ENCODE data around the gene TOP3B.
"Not testable (repeated sequence)": the region's sequence is repeated elsewhere in the genome, so short reads cannot be mapped to it uniquely, and the experiment has no call there.

Gene TOP3B

DNA sequence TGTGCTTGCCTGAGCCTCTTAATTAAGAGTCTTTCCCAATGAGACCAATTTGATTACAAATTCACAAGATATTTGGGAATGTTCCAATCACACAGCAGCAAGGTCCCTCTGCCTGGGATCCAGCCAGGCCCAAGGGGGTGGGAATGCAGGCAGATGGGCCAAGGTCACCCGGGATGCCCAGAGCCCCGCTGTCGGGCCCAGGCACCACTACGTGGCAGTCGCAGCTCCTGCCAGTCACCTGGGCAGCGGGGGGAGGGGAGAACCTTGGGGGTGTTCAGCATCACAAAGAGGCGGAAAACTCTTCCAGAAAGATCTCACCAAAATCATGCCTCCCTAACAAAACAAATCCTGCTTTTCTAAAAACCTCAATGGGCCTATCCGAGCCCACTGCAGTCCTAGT, 60.9 kb downstream of the TOP3B start:
- DNase-seq: no peak

DNA sequence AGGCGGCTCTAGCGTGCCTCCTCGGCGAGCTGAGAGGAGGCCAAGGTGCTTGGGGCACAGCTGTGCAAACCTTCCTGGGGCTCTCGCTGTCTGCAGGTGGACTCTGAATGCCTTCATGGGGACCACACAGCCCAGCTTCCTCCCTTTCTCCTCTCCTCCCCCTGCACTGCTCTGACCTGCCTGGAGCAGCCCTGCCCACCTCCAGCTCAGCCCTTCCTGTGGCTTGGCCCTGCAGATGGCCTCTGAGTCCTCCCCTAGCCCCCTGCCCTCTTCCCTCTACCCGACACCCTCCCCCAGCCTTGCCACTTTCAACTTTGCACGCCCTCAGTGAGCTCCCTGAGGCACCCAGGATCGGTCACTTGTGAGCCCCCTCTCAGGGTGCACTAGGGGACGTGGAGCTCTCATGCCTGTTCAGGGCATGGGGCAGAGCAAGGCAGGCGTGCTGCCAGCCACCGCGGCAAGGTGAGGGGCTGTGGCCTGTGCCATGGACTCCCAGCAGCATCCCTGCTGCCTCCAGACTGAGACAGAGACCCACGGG, 61.3 kb downstream of the TOP3B start:
- no peak for DNase-seq

- no peak for DNase-seq
Observed at GRCh38 chr22:21920341-21921183, 62.0 kb downstream of the TOP3B start.

DNA sequence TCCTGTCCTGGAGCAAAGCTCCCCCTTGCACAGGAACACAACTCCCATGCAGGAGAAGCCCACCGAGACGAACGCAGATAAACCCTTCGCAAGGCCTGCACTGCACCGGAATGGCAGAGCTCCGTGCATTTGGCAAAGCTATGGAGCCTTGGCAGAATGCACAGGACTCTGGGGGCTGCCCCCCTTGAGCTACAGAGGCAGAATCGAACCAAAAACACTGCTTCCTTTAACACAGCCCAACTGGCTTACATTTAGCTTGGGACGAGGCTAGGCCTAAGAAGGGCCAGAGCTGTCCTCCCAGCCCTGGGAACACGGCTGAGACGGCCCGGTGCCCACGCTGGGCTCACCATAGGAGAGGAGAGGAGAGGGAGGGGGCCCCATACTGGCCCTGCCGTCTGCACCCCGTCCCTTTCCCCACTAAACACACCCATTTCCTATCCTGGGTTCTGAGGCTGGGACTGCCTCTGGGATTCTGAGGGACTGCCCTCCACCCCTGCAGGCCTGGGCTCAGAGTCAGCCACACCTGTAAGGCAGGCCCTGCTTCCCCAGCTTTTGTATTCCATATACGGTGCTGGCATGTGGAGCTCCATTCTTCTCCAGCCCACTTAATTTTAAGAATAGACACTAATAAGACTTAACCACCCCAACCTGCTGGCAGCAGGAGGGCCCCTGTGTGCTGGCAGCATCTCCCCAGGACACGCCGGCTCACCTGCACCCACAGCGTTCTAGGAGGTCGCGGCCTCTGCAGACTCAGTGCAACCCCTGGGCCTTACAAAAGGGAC, 62.9 kb downstream of the TOP3B start:
- no peak for DNase-seq

DNA sequence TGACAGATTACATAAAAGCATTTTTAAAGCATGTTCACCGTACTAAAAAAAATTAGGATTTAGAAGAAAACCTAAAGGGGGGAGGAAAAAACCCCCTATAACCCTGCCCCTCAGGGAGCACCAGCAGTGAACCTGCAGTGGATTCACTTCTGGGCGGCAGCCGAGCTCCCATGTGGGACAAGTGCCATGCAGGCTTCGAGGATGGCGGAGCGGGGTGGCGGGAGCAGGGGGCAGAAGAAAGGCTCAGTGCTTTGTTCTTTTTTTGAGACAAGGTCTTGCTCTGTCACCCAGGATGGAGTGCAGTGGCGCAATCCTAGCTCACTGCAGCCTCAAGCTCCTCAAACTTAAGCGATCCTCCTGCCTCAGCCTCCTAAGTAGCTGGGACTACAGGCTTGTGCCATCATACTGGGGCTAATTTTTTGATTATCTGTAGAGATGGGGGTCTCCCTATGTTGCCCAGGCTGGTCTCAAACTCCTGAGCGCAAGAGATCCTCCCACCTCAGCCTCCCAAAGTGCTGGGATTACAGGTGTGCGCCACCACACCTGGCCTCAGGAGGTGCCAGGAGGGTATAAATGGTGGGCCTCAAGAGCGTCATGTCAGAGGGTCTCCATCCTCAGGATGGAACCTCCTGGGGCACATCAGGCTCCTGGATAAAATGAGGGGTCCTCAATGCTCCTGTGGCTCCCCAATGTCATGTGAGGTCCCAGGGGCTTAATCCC, 64.0 kb downstream of the TOP3B start:
- DNase-seq: no peak

GRCh38 chr22:21917959-21918261, 64.7 kb downstream of the TOP3B start:
- no peak for DNase-seq

GRCh38 chr22:21917181-21917958, 65.2 kb downstream of the TOP3B start:
- DNase-seq: no peak

DNA sequence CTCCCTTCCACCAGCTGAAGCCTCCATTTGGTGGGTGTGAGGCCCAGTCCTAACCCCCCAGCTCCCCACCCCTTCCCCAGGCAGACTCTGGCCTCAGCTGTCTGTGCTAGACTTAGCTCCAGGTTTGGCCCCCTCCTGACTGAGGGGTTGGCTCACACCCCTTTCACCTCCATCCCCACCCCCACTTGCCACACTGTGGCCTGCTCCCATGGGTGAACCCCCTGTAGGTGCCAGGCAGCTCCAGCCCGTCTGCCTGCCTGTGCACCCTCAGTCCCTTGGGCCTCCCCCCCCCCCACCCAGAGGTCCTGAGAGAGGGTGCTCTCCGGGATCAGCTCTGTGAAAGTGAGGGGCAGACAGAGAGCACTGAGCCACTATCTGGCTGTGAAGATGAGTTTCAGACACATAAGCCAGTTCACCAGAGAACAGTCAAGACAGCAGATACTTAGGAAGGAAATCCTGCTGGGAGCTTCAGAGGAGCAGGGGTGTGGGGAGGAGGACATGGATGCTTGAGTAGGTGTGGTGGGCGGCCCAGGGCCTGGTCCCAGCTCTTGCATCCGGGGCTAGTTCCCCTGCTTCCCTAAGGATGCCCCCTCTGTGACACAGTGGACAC, 66.2 kb downstream of the TOP3B start:
- no peak for DNase-seq

- DNase-seq: no peak
Observed at GRCh38 chr22:21915624-21916308, 66.8 kb downstream of the TOP3B start.

DNA sequence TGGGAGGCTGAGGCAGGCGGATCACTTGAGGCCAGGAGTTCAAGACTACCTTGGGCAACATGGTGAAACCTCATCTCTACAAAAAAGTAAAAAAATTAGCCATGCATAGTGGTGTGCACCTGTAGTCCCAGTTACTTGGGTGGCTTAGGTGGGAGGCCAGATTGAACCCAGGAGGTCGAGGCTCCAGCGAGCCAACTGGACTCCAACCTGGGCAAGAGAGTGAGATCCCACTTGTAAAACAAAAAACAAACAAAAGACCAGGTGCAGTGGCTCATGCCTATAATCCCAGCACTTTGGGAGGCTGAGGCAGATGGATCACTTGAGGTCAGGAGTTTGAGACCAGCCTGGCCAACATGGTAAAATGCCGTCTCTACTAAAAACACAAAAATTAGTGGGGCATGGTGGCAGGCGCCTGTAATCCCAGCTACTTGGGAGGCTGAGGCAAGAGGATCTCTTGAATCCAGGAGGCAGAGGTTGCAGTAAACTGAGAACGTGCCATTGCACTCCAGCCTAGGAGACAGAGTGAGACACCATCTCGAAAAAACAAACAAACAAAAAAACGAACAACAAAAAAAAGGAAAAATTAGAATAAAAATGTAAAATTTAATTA, 68.4 kb downstream of the TOP3B start:
- not testable (repeated sequence) for DNase-seq

- not testable (repeated sequence) for DNase-seq
Observed at GRCh38 chr22:21910367-21910766, 72.2 kb downstream of the TOP3B start.

DNA sequence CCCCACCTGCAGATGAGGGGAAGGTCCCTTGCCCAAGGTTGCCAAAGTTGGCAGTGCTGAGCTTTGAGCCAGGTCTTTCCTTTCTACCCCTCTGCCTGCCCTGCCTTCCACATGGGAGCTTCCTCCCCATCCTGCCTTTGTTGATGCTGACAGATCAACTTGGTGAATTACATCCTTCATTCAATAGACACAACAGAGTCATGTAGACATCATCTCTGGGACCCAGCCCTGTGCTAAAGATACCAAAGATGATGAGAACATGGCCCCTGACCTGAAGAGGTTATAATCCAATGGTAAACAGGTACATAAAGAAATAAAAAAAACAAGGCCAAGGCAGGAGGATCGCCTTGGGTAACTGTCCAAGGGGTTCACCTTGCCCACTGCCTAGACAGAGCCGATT, 72.7 kb downstream of the TOP3B start:
- no peak for DNase-seq

- no peak for DNase-seq
Observed at GRCh38 chr22:21907638-21908522, 74.7 kb downstream of the TOP3B start.
